GM12864 (cell line): ENCODE results near the gene RTEL1.
"Not testable (repeated sequence)": the region's sequence is repeated elsewhere in the genome, so short reads cannot be mapped to it uniquely, and the experiment has no call there.

Experiments
- DNase-seq: peaks from one replicate; pipeline ENCODE4 v3.0.0-alpha.2; 2011; ENCODE audit warnings: low read depth
- H3K4me3 ChIP-seq: 2 replicates; pipeline ENCODE4 v1.5.1; 2011; ENCODE audit warnings: mild to moderate bottlenecking, low read depth, low read length, control low read depth
- CTCF ChIP-seq: IDR thresholded peaks from 2 replicates; pipeline ENCODE4 v1.5.1; 2011; ENCODE audit warnings: low read depth, mild to moderate bottlenecking, moderate library complexity, low read length, control low read depth, inconsistent platforms; ENCODE audit errors: missing control alignments

Gene RTEL1

GRCh38 chr20:63627751-63628245 lies 30.3 kb upstream of the RTEL1 start:
- TF ChIP-seq CTCF = no peak
- H3K4me3 ChIP-seq = peak overlapping the region; percentile 86
- DNase-seq = no peak

- TF ChIP-seq CTCF = no peak
- H3K4me3 ChIP-seq = peak overlapping the region; percentile 86
- no peak for DNase-seq
Observed at GRCh38 chr20:63628246-63628975, 29.7 kb upstream of the RTEL1 start.

- H3K4me3 ChIP-seq, DNase-seq: not testable (repeated sequence)
Observed at GRCh38 chr20:63630956-63631355, 27.2 kb upstream of the RTEL1 start.

GRCh38 chr20:63631426-63631825 lies 26.7 kb upstream of the RTEL1 start:
- H3K4me3 ChIP-seq, DNase-seq: not testable (repeated sequence)

- TF ChIP-seq CTCF = no peak
- H3K4me3 ChIP-seq = no peak overlapping the region
Observed at GRCh38 chr20:63633732-63634131, 24.4 kb upstream of the RTEL1 start.

GRCh38 chr20:63635431-63636141 lies 22.5 kb upstream of the RTEL1 start:
- no peak for TF ChIP-seq CTCF
- no peak for DNase-seq
- H3K4me3 ChIP-seq = no peak overlapping the region

More at GRCh38 chr20:63633732-63634131, 24.4 kb upstream of the RTEL1 start:
- DNase-seq = no peak

GRCh38 chr20:63636752-63637628 lies 21.1 kb upstream of the RTEL1 start:
- no peak for TF ChIP-seq CTCF
- DNase-seq = no peak

More at GRCh38 chr20:63636752-63637628, 21.1 kb upstream of the RTEL1 start:
- no peak overlapping the region for H3K4me3 ChIP-seq
